ENCODE measurements around the gene ADA.

Gene ADA

GRCh38 chr20:44581515-44581914, 70.0 kb downstream of the ADA start:
- no peak for DNase-seq (ENCODE audit: low read depth, low spot score)

DNA sequence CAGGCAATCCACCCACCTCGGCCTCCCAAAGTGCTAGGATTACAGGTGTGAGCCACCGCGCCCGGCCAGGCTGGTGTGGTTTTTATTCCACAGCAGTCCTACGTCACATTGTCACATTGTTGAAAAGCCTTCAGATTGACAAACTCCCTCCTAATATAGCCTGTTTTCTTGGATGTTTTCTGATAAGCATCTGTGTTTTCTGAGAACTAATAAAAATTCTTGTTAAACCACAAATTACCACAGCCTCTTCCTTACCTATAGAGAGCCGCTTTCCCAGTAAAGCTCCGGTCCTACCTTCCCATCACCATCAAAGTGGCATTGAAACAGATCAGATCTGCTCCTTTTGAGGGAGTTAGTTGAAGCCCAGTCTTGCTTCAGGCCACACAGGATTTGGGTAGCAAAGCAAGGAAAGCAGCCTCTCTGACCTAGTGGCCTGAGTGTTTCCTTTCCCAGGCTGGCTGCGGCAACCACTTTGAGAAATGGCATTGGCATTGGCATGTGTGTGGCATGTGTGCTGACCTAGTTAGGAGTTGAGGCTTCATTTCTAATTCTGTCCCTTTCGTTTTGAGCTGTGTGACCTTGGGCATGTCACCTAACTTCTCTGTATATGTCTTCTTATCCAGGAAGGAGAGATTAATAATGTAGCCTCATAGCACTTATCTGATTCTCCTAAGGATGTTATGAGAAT, 70.8 kb downstream of the ADA start:
- no peak for DNase-seq (ENCODE audit: low read depth, low spot score)

DNA sequence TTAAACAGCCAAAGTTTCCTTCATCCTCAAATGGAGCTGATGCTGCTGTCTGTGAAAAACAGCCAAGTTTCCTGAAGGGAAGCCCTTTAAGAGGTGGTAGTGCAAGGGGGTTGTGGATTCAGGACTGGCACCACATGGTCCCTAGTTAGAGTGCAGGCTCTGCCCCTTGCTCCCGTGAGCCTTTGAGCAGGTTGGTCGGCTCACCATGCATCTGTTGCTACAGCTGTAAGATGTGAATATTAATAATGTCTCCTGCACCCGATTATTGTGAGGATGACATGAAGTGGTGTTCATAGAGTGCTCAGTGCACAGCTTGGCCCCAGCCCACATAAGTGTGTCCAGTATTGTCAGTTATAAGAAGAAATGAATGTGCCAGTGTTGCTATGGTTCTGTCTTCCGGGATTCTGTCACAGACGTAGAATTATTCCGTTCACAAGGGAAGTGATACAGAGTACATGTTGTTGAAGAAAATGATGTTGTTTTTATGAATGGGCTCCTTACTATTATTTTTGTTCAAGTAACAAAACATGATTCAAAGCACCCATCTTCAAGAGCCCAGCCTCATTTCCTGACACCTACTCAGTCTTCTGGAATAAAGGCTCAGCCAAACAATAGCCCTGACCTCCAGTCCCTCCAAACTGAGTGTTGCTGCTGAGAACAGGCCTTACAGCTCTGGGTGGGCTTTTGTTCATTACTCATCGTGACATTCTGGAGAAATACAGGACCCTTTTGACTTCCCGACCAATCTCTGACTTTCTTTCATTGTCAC, 72.0 kb downstream of the ADA start:
- no peak for DNase-seq (ENCODE audit: low read depth, low spot score)

- DNase-seq (ENCODE audit: low read depth, low spot score), result no peak
Observed at GRCh38 chr20:44576297-44576696, 75.2 kb downstream of the ADA start.

GRCh38 chr20:44574372-44574771, 77.1 kb downstream of the ADA start:
- no peak for DNase-seq (ENCODE audit: low read depth, low spot score)

GRCh38 chr20:44573501-44573869, 78.0 kb downstream of the ADA start:
- no peak for DNase-seq (ENCODE audit: low read depth, low spot score)

DNA sequence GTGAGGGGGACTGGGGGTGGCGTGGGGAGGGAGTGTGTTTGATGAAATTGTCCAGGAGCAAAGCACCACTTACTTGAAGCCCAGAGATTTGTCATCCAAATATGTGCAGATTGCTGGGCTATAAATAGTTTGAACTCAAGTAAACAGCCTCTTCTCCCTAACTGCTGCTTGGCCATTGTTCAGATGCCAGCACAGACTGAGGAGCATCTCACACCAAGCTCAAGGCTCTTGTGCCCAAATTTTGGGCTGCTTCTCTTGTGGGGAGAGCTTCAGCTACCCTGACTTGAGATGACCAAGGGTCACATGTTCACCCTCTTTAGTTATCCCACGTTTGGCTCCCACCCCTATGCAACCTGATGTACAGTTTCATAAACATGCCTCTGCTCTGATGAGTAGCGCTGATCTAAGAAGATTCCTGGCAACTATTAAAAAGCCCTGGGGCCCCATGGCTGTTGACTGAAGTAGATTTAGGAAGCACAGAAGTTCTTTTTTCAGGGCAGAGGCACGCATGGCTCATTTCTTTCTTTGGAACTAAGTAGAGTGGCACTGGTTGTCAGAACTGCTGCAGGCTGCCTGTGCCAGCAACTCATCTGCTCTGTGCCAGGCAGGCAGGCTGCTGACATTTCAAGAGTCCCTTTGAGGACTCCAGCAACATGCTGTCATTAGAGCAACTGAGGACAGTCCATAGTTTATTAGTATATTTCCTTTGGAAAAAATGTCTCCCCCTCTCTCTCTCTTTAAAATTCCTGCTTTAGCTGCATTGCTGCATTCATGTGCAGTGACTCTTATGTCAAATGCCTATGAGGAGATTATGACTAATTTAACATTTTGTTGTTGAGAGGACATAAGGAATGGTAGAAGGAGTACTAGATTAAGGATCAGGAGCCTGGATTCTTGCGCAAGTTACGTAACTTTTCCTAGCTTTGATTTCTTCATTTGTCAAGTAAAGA, 78.7 kb downstream of the ADA start:
- no peak for DNase-seq (ENCODE audit: low read depth, low spot score)

DNA sequence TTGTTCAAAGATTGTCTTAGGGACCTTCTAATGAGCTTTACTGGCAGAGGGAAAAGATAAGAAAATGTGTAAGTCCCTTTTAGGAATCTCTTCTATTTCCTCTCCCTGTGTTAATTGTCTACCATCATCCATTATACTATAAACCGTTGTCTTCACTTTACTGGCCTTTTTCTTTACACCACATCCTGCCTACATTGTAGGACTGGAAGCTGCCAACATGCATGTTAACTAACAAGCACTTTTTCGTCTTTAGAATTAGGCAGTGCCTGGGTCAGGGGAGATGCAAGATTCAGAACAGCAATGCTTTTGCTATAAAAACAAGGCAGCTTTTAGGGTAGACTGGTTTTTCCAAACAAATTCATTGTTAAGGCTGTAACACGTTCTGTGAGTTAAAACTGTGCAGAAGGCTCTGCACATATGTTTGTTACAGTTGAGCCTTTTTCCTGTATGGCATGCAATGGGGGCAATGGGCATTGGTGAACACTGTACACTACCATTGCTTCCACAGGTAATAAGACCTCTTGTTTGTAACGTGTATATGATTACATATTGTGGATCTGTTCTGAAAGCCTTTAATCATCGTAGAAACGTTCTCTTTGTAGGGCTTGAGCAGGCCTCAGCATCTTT, 80.0 kb downstream of the ADA start:
- DNase-seq (ENCODE audit: low read depth, low spot score), result no peak

DNA sequence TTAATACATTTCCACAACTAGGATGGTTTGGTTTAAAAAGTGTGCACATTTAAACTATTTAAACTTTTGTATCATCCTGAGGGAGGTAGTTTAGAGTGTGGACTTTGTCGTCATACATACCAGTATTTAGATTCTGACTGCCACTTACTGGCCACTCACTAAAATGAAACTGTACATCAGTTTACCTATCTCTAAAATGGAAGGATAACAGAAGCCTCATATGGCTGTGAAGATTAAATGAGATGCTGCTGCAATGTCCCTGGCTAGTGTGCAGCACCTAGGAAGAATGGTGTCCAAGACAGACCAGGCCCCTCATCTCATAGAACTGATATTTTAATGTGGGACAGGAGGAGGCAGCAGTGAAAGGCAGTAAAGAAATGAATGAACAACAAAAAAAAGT, 81.1 kb downstream of the ADA start:
- DNase-seq (ENCODE audit: low read depth, low spot score), result no peak

All from activated naive CD8-positive, alpha-beta T cell treated with anti-CD3 and anti-CD28 coated beads, Interleukin-2, amount 50 U/mL, for 16 hours (primary cell).